KMS-11 (cell line): ENCODE measurements around the gene SLC38A10.

Experiments
- H2AFZ ChIP-seq: fragments of 200-600 bp; sonication (generic); 2 replicates; pipeline ENCODE4 v1.6.1; 2016; ENCODE audit warnings: antibody characterized with exemption, mixed run types, low read depth
- H3K27ac ChIP-seq: fragments of 200-600 bp; sonication (generic); 2 replicates; pipeline ENCODE4 v1.6.1; 2016; ENCODE audit warnings: mild to moderate bottlenecking, mixed run types
- H3K27me3 ChIP-seq: fragments of 200-600 bp; sonication (generic); 2 replicates; pipeline ENCODE4 v1.6.1; 2017; ENCODE audit warnings: mild to moderate bottlenecking, low read depth, mixed run types, moderate library complexity; ENCODE audit not compliant: insufficient read depth
- H3K36me3 ChIP-seq: fragments of 200-600 bp; sonication (generic); 2 replicates; pipeline ENCODE4 v1.6.1; 2017; ENCODE audit warnings: mild to moderate bottlenecking, mixed run types; ENCODE audit not compliant: insufficient read depth
- H3K4me1 ChIP-seq: fragments of 200-600 bp; sonication (generic); 2 replicates; pipeline ENCODE4 v1.6.1; 2016; ENCODE audit warnings: mild to moderate bottlenecking, low read depth, mixed run types; ENCODE audit not compliant: poor library complexity, severe bottlenecking
- H3K4me2 ChIP-seq: fragments of 200-600 bp; sonication (generic); 2 replicates; pipeline ENCODE4 v1.7.0; 2016; ENCODE audit warnings: mild to moderate bottlenecking, mixed run types
- H3K4me3 ChIP-seq: fragments of 200-600 bp; sonication (generic); IDR thresholded peaks from 2 replicates; pipeline ENCODE4 v1.6.1; 2017; ENCODE audit warnings: low read depth, low read length, mixed read lengths; ENCODE audit not compliant: insufficient read depth
- H3K79me2 ChIP-seq: fragments of 200-600 bp; sonication (generic); 2 replicates; pipeline ENCODE4 v1.6.1; 2016; ENCODE audit warnings: low read depth, mixed run types; ENCODE audit not compliant: insufficient read depth
- H3K9ac ChIP-seq: fragments of 200-600 bp; sonication (generic); 2 replicates; pipeline ENCODE4 v1.6.1; 2016; ENCODE audit warnings: mild to moderate bottlenecking, mixed run types
- H4K20me1 ChIP-seq: fragments of 200-600 bp; sonication (generic); 2 replicates; pipeline ENCODE4 v1.6.1; 2016; ENCODE audit warnings: mild to moderate bottlenecking, mixed run types; ENCODE audit not compliant: insufficient read depth
- TF ChIP-seq, protein P1 (sequence below): fragments of 200-600 bp; sonication (generic); conservative IDR thresholded peaks from 2 replicates; pipeline ENCODE4 v1.6.1; 2017; ENCODE audit warnings: low read depth, mild to moderate bottlenecking, antibody characterized with exemption, low read length, moderate library complexity, mixed read lengths

Gene SLC38A10

DNA sequence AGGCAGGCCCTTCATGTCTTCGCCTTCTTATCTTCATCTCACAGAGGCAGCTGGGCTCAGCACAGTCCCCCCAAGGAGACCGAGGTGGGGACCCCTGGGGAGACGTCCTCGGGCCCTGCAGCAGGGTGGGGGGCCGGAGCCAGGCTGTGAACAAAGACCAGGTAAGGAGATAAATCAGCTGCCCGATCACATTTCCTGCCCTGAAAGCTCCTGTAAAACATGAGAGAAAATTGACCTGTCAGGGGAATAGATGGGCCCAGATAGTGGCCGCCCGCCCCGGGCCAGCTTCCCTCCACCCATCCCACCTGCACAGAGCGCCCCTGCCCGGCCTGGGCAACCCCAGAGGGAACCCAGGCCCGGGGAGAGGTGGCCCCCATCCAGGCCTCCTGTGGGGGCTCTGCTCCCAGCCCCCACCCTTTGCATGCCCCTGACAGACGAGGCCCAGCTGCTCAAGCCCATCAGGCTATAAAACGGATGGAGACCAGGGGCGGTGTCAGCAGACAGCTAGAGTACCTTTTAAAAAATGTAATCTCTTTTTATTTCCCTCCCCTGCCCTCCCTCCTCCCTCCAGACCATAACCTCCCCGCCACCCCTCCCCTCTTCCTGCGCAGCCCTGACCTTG lies 18.8 kb upstream of the SLC38A10 start:
- Histone ChIP-seq H3K79me2 (no peaks in the 10 kb centered on the region), H2AFZ (no peak overlapping the region), H3K4me1 (peaks cover 6% of the 10 kb centered on the region), H4K20me1 (no peaks in the 10 kb centered on the region), H3K4me3 (no peak overlapping the region), H3K9ac (no peak overlapping the region), H3K27ac (no peak overlapping the region), H3K27me3 (peaks cover 100% of the 10 kb centered on the region), H3K4me2 (no peak overlapping the region), H3K36me3 (no peaks in the 10 kb centered on the region)
- TF ChIP-seq, protein P1, sequence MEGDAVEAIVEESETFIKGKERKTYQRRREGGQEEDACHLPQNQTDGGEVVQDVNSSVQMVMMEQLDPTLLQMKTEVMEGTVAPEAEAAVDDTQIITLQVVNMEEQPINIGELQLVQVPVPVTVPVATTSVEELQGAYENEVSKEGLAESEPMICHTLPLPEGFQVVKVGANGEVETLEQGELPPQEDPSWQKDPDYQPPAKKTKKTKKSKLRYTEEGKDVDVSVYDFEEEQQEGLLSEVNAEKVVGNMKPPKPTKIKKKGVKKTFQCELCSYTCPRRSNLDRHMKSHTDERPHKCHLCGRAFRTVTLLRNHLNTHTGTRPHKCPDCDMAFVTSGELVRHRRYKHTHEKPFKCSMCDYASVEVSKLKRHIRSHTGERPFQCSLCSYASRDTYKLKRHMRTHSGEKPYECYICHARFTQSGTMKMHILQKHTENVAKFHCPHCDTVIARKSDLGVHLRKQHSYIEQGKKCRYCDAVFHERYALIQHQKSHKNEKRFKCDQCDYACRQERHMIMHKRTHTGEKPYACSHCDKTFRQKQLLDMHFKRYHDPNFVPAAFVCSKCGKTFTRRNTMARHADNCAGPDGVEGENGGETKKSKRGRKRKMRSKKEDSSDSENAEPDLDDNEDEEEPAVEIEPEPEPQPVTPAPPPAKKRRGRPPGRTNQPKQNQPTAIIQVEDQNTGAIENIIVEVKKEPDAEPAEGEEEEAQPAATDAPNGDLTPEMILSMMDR: no peak

DNA sequence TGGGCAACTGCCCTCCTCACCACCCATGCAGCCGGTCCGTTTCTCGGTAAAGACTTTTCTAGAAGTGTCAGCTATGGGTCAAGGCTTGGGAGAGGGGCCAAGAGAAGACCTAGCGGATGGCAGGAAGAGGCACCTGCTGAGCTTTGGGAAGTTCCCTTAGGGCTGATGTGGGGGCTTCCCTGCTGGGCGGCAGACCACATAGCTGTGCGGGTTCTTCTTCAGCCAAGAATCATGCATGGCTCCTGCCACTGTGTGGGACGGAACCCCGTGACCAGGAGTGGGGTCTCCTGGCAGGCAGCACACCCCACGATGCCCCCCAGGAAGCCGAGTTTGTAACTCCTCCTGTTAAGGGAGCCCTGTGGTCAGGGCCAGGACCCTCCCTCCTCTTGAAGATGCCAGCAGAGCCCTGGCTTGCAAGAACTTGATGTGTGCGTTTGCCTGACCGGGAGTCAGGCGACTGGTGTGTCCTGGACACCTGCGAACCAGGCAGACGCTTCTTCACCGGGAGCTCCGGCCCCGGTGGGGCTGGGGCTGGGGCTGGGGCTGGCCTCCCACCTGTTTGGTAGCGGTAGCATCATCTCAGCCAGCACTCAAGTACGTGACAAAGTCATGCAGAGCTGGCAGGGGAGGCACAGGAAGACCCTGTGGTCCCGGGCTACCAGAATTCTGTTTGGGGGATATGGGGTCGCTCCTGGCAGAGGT lies 17.7 kb upstream of the SLC38A10 start:
- Histone ChIP-seq H3K4me1 (peaks cover 6% of the 10 kb centered on the region), H3K27me3 (peaks cover 100% of the 10 kb centered on the region), H2AFZ (no peak overlapping the region), H4K20me1 (no peaks in the 10 kb centered on the region), H3K79me2 (no peaks in the 10 kb centered on the region), H3K4me2 (no peak overlapping the region), H3K36me3 (no peaks in the 10 kb centered on the region), H3K27ac (no peak overlapping the region), H3K4me3 (no peak overlapping the region), H3K9ac (no peak overlapping the region)
- TF ChIP-seq, protein P1: no peak

DNA sequence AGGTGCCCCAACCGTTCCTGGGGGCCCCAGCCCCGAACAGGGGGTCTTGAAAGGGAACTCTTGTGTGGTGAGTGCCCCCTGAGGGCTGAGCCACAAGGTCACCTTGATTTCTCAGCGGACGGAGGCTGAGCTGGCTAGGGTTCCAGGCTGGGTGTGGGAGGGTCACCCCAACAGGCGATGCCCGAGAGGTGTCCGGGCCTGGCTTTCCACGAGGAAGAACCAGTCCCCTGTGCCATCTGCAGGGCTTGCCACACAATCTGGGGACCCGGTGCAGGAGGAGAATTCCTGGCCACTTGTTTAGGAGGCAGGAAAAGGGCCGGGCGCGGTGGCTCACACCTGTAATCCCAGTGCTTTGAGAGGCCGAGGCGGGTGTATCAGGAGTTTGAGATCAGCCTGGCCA lies 16.8 kb upstream of the SLC38A10 start:
- H3K4me2 ChIP-seq: no peak overlapping the region
- no peak overlapping the region for H2AFZ ChIP-seq
- H3K4me3 ChIP-seq: no peak overlapping the region
- H3K9ac ChIP-seq: no peak overlapping the region
- peaks cover 6% of the 10 kb centered on the region for H3K4me1 ChIP-seq
- no peaks in the 10 kb centered on the region for H3K79me2 ChIP-seq
- no peak overlapping the region for H3K27ac ChIP-seq
- TF ChIP-seq, protein P1: no peak
- no peaks in the 10 kb centered on the region for H3K36me3 ChIP-seq
- peaks cover 97% of the 10 kb centered on the region for H3K27me3 ChIP-seq
- H4K20me1 ChIP-seq: no peaks in the 10 kb centered on the region

DNA sequence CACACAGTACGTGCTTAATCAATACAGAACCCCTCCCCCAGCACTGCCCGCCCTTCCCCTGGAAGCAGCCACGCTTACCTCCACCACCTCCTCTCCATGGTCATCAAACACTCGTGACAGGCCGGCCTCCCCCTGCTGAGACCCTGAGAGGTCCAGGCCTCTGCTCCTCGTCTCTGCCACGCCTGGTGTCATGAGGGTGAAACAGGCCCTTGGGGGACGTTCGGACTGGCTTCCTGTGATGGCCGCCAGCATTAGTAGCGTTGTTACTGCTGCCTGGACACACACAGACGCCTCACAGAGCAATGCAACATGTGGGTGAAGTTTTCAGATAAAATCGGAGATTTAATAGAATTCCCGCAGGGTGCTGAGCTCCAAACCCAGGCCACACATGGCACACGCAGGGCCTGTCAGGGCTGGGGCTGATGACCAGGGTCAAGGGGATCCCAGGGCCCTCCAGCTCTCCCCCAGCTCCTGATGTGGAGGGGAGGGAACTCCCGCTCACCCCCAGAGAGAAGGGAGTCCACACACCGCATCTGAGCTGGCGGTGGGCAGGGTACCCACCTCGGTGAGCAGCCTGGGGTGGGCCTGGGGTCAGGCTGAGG lies 15.9 kb upstream of the SLC38A10 start:
- Histone ChIP-seq H3K9ac (no peak overlapping the region), H3K79me2 (no peaks in the 10 kb centered on the region), H3K36me3 (no peaks in the 10 kb centered on the region), H2AFZ (no peak overlapping the region), H3K4me3 (no peak overlapping the region), H3K4me2 (no peak overlapping the region), H3K27me3 (peaks cover 97% of the 10 kb centered on the region), H4K20me1 (no peaks in the 10 kb centered on the region), H3K4me1 (peaks cover 6% of the 10 kb centered on the region), H3K27ac (no peak overlapping the region)
- TF ChIP-seq, protein P1: no peak
